NCI-H146 (cell line): Measurements from ENCODE around the gene PTRH1.

Source experiments
- DNase-seq: peaks from one replicate; lab custom pipeline; 2025; lab: John Stamatoyannopoulos, UW

Gene PTRH1

DNA sequence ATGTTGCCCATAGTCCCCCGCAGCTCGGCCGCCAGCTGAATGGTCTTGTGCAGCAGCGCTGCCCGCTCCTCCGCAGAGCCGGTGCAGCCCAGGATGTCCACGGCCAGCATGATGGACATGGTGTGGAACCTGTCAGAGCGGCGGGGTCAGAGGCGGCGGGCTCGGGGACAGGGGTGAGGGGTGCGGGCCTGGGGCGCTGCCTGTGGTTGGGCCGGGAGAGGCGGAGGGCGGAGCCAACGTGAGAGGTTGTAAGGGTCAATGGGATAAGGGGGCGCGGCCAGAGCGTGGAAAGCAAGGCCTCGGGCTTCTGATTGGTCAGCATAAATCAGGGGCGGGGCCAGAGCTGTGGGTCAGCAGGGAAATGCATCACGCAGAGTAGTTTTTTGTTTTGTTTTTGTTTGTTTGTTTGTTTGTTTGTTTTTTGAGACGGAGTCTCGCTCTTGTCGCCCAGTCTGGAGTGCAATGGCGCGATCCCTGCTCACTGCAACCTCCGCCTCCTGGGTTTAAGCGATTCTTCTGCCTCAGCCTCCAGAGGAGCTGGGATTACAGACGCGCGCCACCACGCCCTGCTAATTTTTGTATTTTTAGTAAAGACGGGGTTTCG lies 26.5 kb upstream of the PTRH1 start:
- peak; percentile 91 for DNase-seq

DNA sequence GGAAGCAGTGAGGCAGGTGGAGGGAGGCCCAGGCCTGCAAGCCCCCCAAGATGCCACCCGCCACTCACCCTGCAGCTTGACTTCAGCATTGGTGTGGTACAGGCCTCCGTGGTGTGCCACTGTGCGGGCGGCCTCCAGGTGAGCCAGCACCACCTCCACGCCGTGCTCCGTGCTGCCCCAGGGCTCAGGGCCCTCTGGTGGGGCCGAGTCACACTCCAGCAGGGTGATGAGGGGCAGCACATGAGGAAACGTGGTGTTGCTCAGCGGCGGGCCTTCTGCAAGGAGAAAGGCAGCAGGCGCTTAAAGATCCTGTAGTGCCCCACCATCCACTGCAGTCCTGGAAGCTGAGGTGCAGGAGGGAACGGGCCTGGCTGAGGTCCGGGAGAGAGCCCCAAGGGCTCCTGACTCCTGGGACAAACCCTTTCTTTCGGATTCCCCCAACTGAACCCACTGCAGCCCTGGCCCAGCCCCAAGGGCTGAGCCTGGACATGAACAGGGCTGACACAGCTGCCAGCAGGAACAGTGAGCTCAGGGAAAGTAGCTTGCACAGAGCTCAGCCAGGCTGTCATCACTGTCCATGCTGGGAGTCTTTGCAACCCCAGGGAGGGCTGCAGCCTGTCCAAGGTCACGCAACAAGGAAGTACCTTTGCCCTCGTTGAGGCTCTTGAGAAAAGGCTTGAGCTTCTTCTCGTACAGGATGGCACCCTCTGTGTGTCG lies 24.3 kb upstream of the PTRH1 start:
- no peak for DNase-seq

DNA sequence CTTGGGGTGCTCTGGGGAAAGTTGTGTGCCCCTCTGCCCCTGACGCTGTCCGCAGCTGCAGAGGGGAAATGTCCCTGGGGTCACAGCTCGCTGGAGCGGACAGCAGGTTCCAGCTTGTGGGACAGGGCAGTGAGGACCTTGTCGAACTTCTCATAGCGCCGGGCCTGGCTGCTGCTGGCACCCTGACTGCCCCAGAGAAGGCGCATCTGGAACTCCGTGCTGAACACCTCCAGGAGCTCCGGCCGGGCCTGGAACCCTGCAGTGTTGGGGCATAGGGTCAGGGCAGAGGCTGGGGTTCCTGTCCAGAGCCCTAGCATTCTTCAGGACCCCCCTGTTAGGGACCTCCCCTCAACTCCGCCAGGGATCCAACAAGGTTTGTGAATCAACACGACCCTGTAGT lies 23.2 kb upstream of the PTRH1 start:
- no peak for DNase-seq

DNA sequence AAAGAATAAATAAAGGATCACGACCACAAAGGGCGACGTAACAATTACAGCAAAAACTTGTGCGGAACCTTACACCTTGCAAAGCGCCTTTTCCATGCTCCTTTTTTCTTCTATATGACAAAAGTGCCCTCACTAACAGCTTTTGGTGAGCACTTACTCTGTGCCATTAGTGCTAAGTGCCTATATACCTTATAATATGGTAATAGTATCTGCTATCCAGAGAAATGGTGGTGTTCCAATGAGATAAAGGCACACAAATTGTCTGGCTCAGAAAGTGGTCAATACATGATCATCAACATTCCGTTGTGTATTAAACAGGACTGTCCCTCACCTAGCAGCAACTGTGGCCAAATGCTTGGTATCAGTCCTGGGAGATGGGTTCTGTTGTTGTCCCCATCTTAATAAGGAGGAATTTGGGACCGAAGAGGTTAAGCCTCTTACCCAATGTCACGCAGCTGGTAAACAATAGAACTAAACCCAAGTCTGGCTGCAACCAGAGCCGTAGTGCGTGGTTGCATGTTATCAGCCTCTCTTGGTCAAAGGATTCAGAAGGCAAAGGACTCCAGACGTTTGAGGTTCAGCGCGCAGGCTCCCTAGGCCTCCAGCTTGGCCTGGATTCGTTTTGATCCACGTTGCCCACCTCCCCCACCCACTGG lies 20.2 kb upstream of the PTRH1 start:
- peak; percentile 40 for DNase-seq

DNA sequence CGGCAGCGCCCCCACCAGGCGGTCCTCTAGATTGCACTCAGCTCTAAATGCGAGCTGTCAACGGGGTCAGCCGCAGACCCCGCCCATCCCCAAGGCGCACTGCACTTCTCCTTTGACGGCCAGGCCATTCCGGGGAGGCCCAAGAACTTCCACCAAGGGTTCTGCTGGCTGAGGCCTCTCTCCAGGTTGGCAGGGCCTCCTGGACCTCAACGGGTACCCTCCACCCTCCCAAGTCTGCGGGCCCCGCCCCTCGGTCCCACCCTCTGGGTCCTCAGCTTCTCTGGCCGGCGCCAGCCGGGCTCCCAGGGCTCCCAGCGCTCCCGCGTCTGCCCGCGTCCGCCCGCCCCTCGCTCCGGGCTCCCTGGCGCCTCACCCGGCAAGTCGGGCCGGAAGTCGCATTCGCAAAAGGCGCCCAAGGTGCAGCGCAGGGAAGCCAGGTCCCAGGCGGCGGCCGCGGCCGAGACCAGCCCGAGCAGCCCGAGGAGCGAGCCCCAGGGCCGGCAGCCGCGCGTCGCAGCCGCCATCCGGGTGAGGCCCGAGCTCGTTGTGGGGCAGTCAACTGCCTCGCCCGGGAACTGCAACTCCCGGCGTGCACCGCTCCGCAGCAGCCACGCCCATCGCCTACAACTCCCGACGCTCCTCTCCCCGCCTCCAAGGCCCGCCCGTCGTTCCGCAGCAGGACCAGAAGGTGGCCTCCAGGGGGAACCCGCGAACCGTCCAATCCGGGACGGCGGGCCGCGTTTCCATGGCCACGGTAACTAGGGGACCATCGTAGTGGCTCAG lies 19.5 kb upstream of the PTRH1 start, which contains the start of gene TOR2A:
TSS of gene TOR2A (minus strand) at position 548 of the 783 bp plus-strand sequence. CDS start at position 524, 24 bp downstream.
- peak; percentile 95 for DNase-seq

DNA sequence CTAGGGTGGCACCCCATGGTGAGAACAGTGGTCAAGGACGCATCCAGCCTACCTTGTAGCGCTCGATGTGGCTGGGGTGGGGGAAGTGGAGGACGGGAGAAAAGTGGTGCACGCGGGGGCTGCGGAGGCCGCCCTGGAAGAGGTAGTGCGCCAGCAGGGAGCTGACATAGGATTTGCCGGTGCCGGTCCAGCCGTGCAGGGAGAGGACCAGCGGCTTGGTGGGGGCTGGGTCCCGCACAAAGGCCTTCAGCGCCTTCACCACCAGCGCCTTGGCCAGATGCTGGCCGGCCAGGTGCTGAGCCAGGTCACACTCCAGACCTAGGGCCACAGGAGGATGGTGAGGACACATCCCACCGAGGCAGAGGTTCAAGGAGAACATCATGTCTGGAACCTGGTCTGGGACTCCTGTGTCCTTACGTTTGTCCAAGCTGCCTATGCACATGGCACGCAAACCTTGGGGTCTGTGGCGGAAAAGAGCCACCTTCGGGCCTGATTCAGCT lies 18.8 kb upstream of the PTRH1 start:
- DNase-seq, result peak; percentile 36

DNA sequence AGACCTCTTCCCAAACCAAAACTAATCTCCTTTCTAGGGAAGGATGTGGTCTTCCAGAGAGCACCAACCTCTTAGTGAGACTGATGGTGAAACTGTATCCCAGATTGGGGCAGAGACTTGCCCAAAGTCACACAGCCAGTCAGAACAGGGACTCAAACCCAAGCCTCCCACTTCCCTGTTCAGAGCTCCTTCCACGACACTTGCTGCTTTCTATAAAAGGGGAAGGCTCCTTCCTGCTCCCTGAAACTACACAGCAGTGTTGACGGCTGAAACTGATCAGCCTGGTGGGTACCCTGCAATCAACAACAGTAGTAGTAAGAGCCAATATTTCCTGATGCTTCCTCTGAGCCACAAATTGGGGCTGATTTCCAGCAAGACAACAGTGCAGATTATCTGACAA lies 18.2 kb upstream of the PTRH1 start:
- no peak for DNase-seq

DNA sequence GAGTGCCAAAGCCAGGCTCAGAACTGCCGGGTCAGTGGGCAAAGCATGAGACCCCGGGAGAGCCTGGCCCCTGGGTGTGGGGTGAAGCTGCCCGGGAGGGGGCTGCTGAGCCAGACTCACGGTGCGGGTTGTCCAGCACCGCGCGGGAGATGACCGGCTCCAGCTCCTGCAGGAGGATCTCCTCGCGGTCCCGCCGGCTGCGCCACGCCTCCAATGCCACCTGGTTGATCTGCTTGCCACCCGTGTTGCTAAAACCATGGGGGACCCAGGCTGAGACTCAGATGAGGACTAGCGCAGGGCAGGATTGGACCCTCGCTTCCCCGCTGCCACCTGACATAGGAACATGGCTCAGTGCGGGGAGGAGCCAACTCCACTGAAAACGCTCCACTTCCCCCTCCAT lies 17.0 kb upstream of the PTRH1 start:
- no peak for DNase-seq

DNA sequence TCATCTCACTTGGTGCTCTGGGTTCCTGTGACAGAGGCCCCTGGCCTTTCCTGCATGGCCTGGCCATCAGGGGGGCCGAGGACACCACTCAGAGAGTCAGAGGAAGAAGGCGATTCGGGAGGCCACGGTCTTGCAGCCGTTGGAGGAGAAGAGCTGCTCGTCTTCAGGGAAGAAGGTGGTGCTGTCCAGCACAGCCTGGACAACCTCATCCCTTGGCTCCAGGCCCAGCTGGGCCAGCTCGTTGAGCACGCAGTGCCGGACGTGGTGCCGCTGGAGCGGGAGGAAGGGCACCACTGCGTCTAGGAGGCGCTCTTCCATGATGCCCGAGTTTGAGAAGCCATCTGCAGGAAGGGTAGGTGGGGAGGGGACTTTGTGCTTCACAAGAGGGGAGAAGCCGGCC lies 16.5 kb upstream of the PTRH1 start:
- DNase-seq, result no peak

DNA sequence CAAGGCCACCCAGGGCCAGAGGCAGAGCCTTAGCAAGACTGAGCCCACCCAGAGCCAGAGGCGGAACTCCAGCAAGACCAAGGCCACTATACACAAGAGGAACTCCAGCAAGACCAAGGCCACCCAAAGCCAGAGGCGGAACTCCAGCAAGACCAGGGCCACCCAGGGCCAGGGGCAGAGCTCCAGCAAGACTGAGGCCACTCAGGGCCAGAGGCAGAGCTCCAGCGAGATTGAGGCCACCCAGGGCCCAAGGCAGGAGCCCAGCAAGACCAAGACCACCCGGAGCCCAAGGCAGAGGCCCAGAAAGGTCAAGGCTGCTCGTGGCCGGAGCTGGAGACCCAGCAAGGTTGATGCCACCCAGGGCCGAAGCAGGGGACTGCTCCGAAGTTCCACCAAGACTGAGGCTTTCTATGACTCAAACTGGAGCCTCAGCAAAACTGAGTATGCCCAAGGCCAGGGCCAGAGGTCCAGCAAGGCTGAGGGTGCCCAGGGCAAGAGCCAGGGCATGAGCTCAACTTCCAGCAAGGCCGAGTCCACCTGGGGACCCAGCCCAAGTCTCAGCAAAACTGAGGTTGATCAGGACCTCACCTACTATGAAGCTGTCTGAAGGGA lies 15.4 kb upstream of the PTRH1 start:
- DNase-seq, result no peak

DNA sequence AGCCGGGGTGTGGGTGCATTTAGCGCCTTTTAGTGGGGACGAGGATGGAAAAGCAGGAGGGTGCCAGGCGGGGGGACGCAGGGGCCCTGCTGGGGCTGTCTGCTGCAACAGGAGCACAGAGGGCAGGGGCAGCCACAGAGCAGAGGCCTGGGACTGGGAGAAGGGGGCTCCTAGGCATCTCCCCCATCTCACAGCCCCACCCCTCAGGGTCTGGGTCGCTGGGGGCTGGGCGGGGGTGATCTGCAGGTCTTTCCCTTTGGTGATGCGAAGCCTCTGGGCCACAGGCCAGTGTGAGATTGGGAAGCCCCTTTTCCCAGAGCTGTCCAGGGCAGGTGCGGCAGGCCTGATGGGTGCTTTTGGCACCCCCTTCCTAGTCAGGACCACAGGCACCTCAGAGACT lies 14.8 kb upstream of the PTRH1 start:
- DNase-seq, result no peak

DNA sequence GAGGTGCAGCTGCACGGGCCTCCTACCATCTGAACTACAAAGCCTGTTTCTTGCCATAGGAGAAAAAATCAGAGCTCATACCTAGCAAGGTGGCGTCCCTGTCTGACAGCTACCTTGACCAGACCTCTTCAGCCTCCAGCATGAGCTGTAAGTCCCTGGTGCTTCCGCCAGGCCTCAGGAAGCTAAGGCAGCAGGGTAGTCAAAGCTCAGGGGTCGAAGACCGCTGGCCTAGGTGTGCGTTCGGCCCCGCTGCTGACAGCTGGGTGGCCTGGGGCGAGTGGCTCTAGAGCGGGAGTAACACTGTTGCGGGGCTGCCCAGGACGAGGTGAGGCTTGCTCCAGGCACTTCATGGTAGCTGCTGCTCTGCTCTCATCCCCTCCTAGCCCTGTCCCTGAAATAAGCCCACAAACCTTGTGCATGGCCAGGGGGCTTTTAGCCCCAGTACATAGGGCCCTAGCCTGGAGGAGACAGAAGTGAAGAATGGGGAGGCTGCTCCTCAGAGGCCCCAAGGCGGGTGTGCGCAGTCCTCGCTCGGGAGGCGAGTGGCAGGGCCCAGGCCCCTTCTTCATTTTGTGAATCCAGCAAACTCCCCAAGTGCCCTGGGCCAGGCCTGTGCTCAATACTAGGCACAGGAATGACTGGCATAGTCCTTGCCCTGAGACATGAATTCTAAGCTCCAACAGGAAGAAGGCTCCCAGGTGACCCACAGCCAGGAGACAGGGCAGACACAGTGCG lies 14.2 kb upstream of the PTRH1 start:
- no peak for DNase-seq

DNA sequence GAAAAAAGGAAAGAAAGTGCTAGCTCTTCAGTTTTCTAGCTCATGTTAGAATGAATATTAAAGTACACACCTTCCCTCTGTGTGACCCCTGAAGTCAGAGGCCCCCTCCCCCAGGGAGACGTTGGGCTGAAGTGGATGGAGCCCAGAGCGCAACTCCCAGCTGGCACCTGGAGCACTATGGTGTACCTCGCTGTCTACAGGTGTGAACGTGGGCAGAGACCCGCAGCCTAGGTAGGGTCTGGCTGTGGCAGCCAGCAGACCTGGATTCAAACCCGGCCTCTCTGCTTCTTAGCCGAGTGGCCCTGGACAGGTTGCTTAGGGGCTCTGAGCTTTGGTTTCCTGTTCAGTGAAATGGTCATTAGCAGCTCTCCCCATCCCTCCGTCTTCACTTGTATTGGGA lies 13.3 kb upstream of the PTRH1 start:
- DNase-seq, result no peak

DNA sequence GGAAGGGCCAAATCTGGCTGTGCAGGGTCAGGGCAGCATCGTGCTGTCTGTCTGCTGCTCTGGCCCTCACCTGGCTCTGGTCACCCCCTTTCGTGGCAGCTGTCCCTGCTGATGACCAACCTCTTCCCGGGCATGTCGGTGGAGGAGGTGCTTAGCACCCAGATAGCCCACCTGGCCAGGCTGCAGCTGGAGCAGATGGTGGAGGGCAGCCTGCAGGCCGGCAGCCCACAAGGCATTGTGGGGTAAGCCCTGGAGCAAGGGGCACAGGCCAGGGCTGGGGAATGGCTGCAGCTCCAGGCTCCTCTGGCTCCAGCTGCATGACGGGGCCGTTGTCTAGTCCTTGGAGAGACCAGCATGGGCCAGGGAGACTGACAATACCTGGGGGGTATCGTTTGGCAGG lies 11.4 kb upstream of the PTRH1 start:
- peak; percentile 36 for DNase-seq

DNA sequence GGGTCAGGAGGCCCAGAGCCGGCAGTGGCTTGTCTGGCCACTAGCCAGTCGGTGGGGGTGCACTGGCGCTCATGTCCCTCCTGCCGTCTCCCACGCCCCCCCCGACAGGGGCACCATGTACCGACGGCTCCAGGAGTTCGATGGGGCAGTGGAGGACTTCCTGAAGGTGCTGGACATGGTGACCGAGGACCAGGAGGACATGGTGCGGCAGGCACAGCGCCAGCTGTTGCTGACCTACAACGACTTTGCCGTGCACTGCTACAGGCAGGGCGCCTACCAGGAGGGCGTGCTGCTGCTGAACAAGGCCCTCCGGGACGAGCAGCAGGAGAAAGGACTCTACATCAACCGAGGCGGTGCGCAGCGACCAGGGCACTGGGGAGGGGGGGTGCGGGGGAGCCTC lies 8.5 kb upstream of the PTRH1 start:
- DNase-seq, result no peak

DNA sequence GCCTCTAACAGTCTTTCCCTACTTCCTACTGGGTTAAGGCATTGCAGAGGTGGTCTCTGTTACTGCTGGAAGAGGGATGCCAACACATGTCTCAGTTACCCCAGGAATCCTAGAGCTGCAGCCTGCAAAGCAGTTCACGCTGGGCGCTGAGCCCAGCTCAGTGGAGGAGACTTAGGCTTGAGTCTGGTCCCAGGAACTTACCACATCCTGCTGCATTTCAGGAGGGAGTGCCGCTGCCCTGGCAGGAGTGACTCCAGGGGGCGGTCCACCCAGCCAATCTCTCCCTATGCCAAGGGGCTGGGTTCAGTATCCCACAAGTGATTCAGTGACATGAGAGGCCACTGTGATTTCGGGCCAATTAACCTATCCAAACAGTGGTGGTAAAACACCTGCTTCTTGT lies 8.0 kb upstream of the PTRH1 start:
- DNase-seq, result no peak

DNA sequence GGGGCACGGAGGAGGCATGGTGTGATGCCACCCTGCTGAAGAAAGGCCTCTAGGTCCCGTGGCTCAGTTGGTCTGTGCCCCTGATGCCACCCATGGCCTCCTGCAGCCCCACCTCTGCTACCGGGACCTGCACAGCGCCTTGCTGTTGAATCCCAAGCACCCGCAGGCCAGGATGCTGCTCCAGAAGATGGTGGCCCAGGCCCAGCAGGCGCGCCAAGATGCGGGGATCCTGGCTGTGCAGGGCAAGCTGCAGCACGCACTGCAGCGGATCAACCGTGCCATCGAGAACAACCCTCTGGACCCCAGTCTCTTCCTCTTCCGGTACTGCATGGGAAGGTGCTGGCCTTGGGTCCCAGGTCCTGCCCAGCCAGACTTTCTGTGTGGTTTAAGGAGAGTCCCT lies 7.5 kb upstream of the PTRH1 start:
- no peak for DNase-seq

DNA sequence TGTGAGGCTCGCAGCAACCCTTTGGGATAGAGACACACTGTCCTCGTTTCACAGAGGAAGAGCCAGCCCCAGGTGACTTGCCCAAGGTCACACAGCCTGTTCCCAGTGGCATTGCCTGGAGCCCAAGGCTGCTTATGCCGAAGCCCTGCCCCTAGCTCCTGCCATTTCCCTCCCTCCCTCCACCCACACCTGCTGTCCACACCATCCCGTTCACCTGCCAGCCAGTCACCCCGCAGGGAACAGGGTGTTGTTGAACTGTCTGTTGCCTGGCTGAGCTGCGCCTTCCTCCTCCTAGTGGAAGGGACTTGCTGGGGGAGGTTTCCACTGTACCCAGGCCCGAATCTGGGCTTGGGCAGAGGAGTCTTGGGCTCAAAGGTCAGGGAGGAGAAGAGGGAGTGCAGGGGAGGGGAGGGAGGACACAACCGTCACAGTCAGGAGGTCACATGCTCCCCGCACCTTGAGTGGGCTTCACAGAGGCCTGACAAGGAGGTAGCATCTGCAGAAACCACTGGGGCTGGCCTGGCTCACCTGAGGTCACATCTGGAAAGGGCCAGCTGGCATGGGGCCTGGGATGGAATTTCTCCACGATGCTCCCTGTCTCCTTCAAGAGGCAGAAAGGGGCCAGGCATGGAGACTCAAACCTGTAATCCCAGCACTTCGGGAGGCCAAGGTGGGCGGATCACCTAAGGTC lies 6.7 kb upstream of the PTRH1 start:
- DNase-seq, result peak; percentile 82

DNA sequence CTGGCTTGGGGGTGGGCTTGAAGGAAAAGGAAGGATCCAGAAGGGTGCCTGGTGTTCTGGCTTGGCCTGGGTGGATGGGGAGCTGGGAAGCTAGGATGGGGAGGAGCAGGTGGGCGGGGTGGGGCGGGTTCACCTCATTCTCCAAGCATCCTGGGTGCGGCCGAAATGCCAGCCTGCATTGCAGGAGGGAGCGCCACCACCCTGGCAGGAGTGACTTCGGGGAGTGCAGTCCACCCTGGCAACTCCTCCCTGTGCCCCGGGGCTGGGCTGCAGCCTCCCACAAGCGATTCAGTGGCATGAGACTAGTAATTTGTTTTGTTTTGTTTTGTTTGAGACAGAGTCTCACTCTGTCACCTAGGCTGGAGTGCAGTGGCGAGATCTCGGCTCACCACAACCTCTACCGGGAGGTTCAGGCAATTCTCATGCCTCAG lies 5.9 kb upstream of the PTRH1 start:
- peak; percentile 38 for DNase-seq

DNA sequence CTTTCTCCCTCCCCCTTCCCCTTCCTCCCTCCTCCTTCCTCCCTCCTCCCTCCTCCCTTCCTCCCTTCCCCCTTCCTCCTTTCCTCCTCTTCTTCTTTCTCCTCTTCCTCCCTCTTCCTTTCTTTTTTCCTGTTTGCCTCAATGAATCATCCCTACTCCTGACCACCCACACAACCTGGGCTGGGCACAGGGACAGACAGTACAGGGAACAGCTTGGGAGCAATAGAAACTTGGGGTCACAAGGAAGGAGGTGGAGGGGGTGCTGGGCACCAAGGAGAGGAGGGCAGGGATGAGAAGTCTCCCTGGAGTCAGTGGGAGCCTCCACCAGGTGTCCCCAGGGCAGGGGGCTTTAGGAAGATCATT lies 5.4 kb upstream of the PTRH1 start:
- DNase-seq, result no peak
